Keratinocyte (primary cell): ENCODE results near the gene ACACB. TPM values are rescaled to one million over a fixed set of nuclear protein-coding genes. Genes with fewer than 3 reads are reported as not detected.

Experiments
- DNase-seq: peaks from one replicate; pipeline ENCODE4 v3.0.0-alpha.2; 2011; ENCODE audit warnings: low read depth, missing footprints, low spot score
- FAIRE-seq: peaks from 2 replicates; lab custom pipeline; 2011; peaks lifted over from hg19 to GRCh38; lab: Jason Lieb, UNC
- H2AFZ ChIP-seq: 2 replicates; pipeline ENCODE4 v1.6.0; 2012; ENCODE audit warnings: low read length, control low read depth, inconsistent platforms; ENCODE audit not compliant: control insufficient read depth
- H3K27ac ChIP-seq: 2 replicates; pipeline ENCODE4 v1.5.1; 2011; ENCODE audit warnings: low read length; ENCODE audit not compliant: control insufficient read depth, insufficient read depth
- H3K27me3 ChIP-seq: 3 replicates; pipeline ENCODE4 v1.6.0; 2011; ENCODE audit warnings: low read length; ENCODE audit not compliant: control insufficient read depth, insufficient read depth; ENCODE audit errors: extremely low read depth
- H3K36me3 ChIP-seq, 2 experiments: 2 replicates in 1 of 2; 3 replicates in 1 of 2; pipeline ENCODE4 v1.5.1; 2011; ENCODE audit warnings: low read length in 2 of 2, mild to moderate bottlenecking in 1 of 2; ENCODE audit not compliant: control insufficient read depth in 2 of 2, insufficient read depth in 2 of 2; ENCODE audit errors: extremely low read depth in 1 of 2
- H3K4me1 ChIP-seq: 3 replicates; pipeline ENCODE4 v1.5.1; 2011; ENCODE audit warnings: low read length; ENCODE audit not compliant: control insufficient read depth, insufficient read depth; ENCODE audit errors: extremely low read depth
- H3K4me2 ChIP-seq: 3 replicates; pipeline ENCODE4 v1.6.0; 2011; ENCODE audit warnings: low read depth, low read length; ENCODE audit not compliant: control insufficient read depth, insufficient read depth; ENCODE audit errors: extremely low read depth
- H3K4me3 ChIP-seq, 3 experiments: fragments of 200-600 bp in 1 of 3; sonication (generic) in 1 of 3; 2 replicates in 2 of 3; 3 replicates in 1 of 3; pipeline ENCODE4 v1.5.1; 2011 to 2016; ENCODE audit warnings: low read length in 3 of 3, mild to moderate bottlenecking in 3 of 3, control low read depth in 2 of 3, inconsistent platforms in 1 of 3, low read depth in 1 of 3, mixed read lengths in 1 of 3, mixed run types in 1 of 3, moderate library complexity in 1 of 3; ENCODE audit not compliant: control insufficient read depth in 2 of 3, insufficient read depth in 2 of 3; ENCODE audit errors: extremely low read depth in 1 of 3
- H3K79me2 ChIP-seq: 2 replicates; pipeline ENCODE4 v1.6.0; 2012; ENCODE audit warnings: low read length; ENCODE audit not compliant: control insufficient read depth, insufficient read depth
- H3K9ac ChIP-seq: 3 replicates; pipeline ENCODE4 v1.6.0; 2011; ENCODE audit warnings: low read length; ENCODE audit not compliant: control insufficient read depth, insufficient read depth; ENCODE audit errors: extremely low read depth
- H3K9me1 ChIP-seq: 3 replicates; pipeline ENCODE4 v1.6.0; 2011; ENCODE audit warnings: low read length; ENCODE audit not compliant: control insufficient read depth, insufficient read depth; ENCODE audit errors: extremely low read depth
- H3K9me3 ChIP-seq: 2 replicates; pipeline ENCODE4 v1.5.1; 2012; ENCODE audit warnings: low read depth, low read length; ENCODE audit not compliant: control insufficient read depth
- H4K20me1 ChIP-seq: 3 replicates; pipeline ENCODE4 v1.6.0; 2011; ENCODE audit warnings: low read length; ENCODE audit not compliant: control insufficient read depth, insufficient read depth; ENCODE audit errors: extremely low read depth
- EZH2 ChIP-seq: IDR thresholded peaks from one replicate; pipeline ENCODE4 v1.6.1; 2012; ENCODE audit warnings: inconsistent platforms, mild to moderate bottlenecking, low read length, moderate library complexity
- dilution Hi-C: fragments of 300-500 bp; cut with MboI; formaldehyde crosslinking; loops from one replicate; pipeline ENCODE4 v1.7.0; 2020; ENCODE audit warnings: low sequenced_read_pairs; ENCODE audit not compliant: extremely low pct_ligation_motif_present
- polyA plus RNA-seq, 5 experiments: library from polyadenylated mRNA; depleted of rRNA in 3 of 5; stranded (reverse) in 3 of 5; stranded (forward) in 1 of 5; unstranded in 1 of 5; fragments of >200 nt; gene quantifications; 1 replicate in 1 of 5; 2 replicates in 3 of 5; 3 replicates in 1 of 5; pipeline versions ENCODE4 v1.2.1 to v1.2.3, GENCODE V29; 2011 to 2012; ENCODE audit warnings: missing spikeins in 2 of 5, low read depth in 1 of 5, low replicate concordance in 1 of 5
- TF ChIP-seq, protein P1 (sequence below), 3 experiments: IDR thresholded peaks in 1 of 3; conservative IDR thresholded peaks in 1 of 3; optimal IDR thresholded peaks in 1 of 3; 2 replicates in 2 of 3; 3 replicates in 1 of 3; pipeline versions ENCODE3 to v1.5.1; 2011; ENCODE audit warnings: low read length in 3 of 3, mild to moderate bottlenecking in 3 of 3, moderate library complexity in 2 of 3, control low read depth in 1 of 3, inconsistent platforms in 1 of 3; ENCODE audit not compliant: insufficient read depth in 2 of 3; ENCODE audit errors: extremely low read depth in 1 of 3

The ACACB gene
- polyA plus RNA-seq, 1 donor (not counting 4 experiments of a cell fraction or from before 2014, with no cell fraction given) = 1.3 TPM

DNA sequence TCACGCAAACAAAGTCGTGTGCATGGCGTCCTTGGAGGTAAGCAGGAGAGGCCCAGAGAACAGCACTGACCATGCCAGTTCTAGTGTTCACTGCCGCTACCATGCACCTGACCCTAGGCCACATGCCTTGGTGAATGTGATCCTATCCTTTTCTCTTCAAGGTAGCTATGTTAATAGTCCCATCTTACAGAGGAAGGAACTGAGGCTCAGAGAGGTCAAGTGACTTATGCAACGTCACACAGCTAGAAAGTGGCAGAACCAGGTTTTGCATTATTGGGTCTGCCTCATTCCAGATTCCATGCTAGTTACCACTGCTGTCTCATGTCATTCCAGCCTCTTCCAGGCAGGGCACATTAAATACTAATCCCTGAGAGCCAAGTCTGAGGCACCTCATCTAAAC lies 107.5 kb downstream of the ACACB start:
- DNase-seq (no peak), FAIRE-seq (no peak)
- Histone ChIP-seq H3K27me3 (no peaks in the 10 kb centered on the region), H3K4me2 (no peak overlapping the region), H3K27ac (no peak overlapping the region), H3K9me1 (no peaks in the 10 kb centered on the region), H3K9ac (no peak overlapping the region), H3K4me1 (no peaks in the 10 kb centered on the region), H3K9me3 (no peaks in the 10 kb centered on the region), H4K20me1 (no peaks in the 10 kb centered on the region), H3K36me3 (no peaks in the 10 kb centered on the region), H3K4me3 (no peak overlapping the region), H3K79me2 (no peaks in the 10 kb centered on the region), H2AFZ (no peak overlapping the region)
- dilution Hi-C loops = no loop called here
- no peak for TF ChIP-seq EZH2
- TF ChIP-seq, protein P1, sequence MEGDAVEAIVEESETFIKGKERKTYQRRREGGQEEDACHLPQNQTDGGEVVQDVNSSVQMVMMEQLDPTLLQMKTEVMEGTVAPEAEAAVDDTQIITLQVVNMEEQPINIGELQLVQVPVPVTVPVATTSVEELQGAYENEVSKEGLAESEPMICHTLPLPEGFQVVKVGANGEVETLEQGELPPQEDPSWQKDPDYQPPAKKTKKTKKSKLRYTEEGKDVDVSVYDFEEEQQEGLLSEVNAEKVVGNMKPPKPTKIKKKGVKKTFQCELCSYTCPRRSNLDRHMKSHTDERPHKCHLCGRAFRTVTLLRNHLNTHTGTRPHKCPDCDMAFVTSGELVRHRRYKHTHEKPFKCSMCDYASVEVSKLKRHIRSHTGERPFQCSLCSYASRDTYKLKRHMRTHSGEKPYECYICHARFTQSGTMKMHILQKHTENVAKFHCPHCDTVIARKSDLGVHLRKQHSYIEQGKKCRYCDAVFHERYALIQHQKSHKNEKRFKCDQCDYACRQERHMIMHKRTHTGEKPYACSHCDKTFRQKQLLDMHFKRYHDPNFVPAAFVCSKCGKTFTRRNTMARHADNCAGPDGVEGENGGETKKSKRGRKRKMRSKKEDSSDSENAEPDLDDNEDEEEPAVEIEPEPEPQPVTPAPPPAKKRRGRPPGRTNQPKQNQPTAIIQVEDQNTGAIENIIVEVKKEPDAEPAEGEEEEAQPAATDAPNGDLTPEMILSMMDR (optimal IDR thresholded peaks at IDR 0.05 in 1 of 3, IDR thresholded peaks at IDR 0.05 in 1 of 3, conservative IDR thresholded peaks at IDR 0.05 in 1 of 3; ENCODE audit: extremely low read depth in 1 of 3, insufficient read depth in 2 of 3, low read length in 3 of 3) = no peak

DNA sequence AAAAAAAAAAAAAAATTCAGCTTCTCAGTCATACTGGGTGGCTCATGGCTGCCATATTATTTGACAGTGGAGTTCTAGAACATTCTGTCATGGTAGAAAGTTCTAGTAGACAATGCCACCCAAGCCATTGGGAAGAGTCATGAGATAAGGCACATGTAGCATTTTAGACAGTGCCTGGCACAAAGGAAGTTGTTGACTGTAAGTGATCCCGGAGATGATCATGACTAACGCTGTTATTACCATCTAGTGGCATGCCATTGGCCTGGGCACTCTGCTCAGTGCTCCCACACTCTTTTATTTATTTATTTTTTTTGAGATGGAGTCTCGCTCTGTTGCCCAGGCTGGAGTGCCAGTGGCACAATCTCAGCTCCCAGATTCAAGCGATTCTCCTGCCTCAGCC lies 112.3 kb downstream of the ACACB start:
- FAIRE-seq (no peak), DNase-seq (no peak)
- no peak for TF ChIP-seq EZH2
- TF ChIP-seq, protein P1 (optimal IDR thresholded peaks at IDR 0.05 in 1 of 3, IDR thresholded peaks at IDR 0.05 in 1 of 3, conservative IDR thresholded peaks at IDR 0.05 in 1 of 3; ENCODE audit: extremely low read depth in 1 of 3, insufficient read depth in 2 of 3, low read length in 3 of 3) = no peak
- no peak overlapping the region for H3K4me2 ChIP-seq
- dilution Hi-C loops = no loop called here
- H3K36me3 ChIP-seq = no peaks in the 10 kb centered on the region
- H3K4me1 ChIP-seq = no peaks in the 10 kb centered on the region
- H2AFZ ChIP-seq = no peak overlapping the region
- H3K9ac ChIP-seq = no peak overlapping the region
- H3K79me2 ChIP-seq = no peaks in the 10 kb centered on the region
- H3K9me3 ChIP-seq = no peaks in the 10 kb centered on the region
- no peaks in the 10 kb centered on the region for H4K20me1 ChIP-seq
- H3K27me3 ChIP-seq = no peaks in the 10 kb centered on the region
- H3K9me1 ChIP-seq = no peaks in the 10 kb centered on the region
- no peak overlapping the region for H3K4me3 ChIP-seq
- H3K27ac ChIP-seq = no peak overlapping the region
